Stimulated activated CD4-positive, alpha-beta T cell treated with anti-CD3 and anti-CD28 coated beads, Interleukin-1b, Interleukin-23, amount 100 ng/mL, for 48 hours (primary cell): ENCODE data around the gene YIF1B.
"Not testable (repeated sequence)": the region's sequence is repeated elsewhere in the genome, so short reads cannot be mapped to it uniquely, and the experiment has no call there.

ENCODE experiments used
- DNase-seq: peaks from one replicate; pipeline ENCODE4 v3.0.0-alpha.2; 2020

Gene YIF1B

GRCh38 chr19:38270587-38271167, 45.1 kb downstream of the YIF1B start:
- DNase-seq: no peak

DNA sequence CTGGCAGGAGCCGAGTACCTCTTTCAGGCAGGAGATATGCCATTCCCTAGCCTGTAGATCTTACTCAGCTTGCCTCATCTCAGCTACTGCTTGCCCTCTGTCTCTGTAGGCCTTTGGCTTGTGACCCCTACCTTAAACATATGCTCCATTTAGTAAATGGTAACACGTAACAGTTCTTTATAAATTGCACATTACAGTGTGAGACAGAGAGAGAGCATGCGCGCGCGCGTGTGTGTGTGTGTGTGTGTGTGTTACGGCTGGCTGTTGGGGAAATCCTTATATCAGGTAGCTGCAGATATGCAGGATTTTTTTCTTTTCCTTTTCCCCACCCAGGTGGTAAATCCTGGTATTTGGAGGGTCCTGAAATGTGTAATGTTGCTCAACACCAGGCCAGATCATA, 47.2 kb downstream of the YIF1B start:
- no peak for DNase-seq

DNA sequence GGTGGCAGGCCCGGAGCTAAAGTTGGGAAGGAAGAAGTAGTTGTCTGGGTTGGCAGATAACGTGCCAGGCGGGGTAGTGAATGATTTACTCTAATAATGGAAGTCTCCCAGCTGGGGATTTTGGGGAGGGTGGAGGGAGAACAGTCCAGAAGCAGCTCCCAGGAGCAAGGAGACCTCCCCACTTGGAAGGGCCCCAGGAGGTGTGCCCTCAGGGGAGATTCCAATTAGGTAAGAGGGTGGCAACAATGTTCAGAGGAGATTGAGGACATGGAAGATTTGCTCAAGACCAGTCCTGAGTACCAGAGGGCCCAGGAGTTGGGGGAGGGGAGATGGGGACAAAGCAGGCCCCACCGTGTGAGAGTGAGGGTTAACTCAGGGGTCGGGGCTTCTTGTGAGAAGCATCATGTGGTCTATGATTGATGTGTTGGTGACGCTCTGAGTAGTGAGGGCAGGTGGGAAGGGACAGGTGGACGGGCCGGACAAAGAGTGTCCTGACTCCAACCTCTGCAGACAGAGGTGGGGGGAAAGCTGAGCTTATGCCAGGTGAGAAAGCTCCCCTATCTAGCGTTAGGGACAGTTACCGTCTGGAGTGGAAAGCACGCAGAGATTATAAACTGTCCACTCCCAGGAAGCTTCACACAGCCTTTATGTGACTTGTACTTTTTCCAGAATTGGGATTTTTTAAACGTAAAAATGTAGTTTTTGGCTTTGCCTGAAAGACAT, 47.8 kb downstream of the YIF1B start:
- no peak for DNase-seq

DNA sequence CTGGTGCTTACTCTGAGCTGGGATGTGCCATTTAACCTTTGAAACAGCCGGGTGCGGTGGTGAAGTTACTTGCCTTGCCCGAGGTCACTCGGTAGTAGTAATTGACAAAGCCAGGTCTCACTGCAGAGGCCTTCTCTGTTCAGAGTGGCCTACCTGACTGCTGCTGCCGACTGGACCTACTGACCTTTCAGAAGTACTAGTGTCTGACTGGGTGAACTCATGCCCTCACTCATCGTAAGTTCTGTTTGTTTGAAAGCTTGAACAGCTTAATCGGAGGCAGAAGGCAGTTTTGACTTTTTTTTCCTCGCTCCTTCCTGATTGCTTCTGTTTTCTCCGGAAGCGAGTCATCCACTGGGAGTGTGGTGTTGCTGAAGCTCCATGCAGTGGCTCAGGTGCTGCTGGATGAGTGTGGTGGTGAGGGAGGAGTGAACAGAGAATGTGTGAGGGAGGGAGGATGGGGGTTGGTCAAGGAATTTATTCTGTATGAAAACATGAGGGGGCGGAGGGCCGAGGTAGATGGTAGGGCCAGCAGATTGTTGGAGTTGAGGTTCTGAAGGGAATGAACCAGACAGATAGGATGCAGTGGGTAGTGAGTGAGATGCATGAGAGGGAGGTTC, 48.7 kb downstream of the YIF1B start:
- DNase-seq: no peak

DNA sequence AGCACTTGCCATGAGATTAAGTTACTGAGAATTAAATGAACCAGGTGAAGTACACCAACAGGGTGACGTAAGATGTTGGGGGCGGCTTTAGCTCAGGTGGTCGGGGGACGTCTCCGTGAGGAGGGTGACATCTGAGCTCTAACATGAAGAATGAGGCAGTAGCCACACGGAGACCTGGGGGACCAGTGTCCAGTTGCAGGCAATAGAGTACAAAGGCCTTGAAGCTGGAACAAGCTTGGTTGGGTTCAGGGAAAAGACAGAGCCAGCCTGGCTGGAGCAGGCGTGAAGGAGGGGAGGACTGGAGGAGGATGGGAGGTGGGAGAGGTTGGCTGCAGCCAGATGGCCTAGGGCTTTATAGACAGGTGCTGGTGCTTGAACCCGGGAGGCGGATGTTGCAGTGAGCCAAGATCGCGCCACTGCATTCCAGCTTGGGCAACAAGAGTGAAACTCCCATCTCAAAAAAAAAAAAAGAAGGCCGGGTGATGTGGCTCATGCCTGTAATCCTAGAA, 49.8 kb downstream of the YIF1B start:
- DNase-seq: no peak

- no peak for DNase-seq
These were observed 50.4 kb downstream of the YIF1B start for GRCh38 chr19:38265213-38265861.

- DNase-seq: no peak
These were observed 51.1 kb downstream of the YIF1B start, which contains the start of gene SPINT2 for GRCh38 chr19:38264486-38265212. Gene SPINT2, plus strand, starts transcription at chr19:38264573. Its CDS starts 320 bp downstream, at chr19:38264893.

GRCh38 chr19:38263689-38264485, 51.9 kb downstream of the YIF1B start:
- DNase-seq: peak; percentile 85

DNA sequence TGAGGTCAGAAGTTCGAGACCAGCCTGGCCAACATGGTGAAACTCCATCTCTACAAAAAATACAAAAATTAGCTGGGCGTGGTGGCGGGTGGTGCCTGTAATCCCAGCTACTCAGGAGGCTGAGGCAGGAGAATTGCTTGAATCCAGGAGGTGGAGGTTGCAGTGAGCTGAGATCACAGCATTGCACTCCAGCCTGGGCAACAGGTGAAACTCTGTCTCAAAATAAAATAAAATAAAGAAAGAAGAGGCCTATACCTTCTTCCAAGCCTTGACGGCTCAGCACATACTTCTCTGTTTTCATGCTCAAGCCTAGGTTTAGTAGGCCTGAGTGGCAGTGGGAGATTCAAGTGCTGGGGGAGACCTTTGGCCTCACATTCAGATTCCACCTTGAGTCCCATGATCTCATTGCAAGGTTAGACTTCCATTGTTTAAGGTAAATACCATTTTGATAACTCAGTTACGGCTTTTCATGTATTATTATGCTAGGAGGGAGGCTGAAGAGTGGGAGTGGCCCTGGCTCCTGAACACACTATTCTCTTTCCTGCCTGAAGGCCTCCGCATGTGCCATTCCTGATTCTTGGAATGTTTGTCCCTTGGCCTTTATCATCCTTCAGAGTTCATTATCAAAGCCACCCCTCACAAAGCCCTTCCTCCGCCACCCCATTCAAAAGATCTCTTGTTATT, 53.0 kb downstream of the YIF1B start:
- DNase-seq: no peak

GRCh38 chr19:38261942-38262341, 53.8 kb downstream of the YIF1B start:
- not testable (repeated sequence) for DNase-seq

- DNase-seq: no peak
These were observed 60.2 kb downstream of the YIF1B start for GRCh38 chr19:38255383-38256014.

DNA sequence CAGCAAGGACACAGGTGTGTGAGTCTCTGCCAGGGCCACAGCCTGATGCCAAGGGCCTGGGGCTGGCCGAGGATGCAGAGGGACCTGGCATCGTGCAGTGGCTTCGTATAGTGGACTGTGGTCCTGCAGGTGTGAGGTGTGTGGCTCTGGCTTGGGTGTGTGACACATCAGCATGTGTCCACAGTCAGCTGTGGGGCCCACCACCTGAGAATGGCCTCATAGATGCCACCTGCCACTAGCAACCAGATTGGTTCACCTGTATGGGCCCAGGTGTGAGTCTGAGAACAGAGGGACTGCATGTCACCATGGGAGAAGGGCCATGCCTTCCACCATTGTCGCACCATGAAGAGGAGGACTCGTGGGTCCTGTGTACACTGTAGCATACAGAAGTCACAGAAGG, 62.0 kb downstream of the YIF1B start:
- DNase-seq: no peak
